K562 (cell line): ENCODE data around the gene TENM4. TPM values are rescaled to one million over a fixed set of nuclear protein-coding genes. Genes with fewer than 3 reads are reported as not detected.

Source experiments
- ATAC-seq: fragments of 200-7000 bp; cut with Tn5 transposase; 3 replicates; pipeline ENCODE4 v1.9.1; 2020; ENCODE audit warnings: moderate library complexity
- BruUV-seq: library from RNA; stranded (reverse); fragments of 400-500 nt; replicated peaks from 2 replicates; lab custom pipeline; 2021; lab: Mats Ljungman, UMichigan
- CTCF ChIA-PET: fragments of 300-600 bp; formaldehyde crosslinking; extraction: SDS; loops from one replicate; lab custom pipeline; 2021; ENCODE audit warnings: low intra/inter-chr PET ratio; lab: Yijun Ruan, JAX
- POLR2A ChIA-PET: fragments of 300-600, 350-650 bp; sonication (Branson Sonifier 250); formaldehyde crosslinking; extraction: SDS; loops from one replicate; lab custom pipeline; 2021; ENCODE audit warnings: antibody characterized with exemption, inconsistent platforms; lab: Yijun Ruan, JAX
- DNase-seq, 4 experiments: peaks; one replicate each; pipeline versions ENCODE4 v3.0.0 to v3.0.0-alpha.2; 2011 to 2018; ENCODE audit warnings: low spot score in 3 of 4, mixed read lengths in 3 of 4; ENCODE audit errors: extremely low read depth in 1 of 4
- FAIRE-seq: peaks from 2 replicates; lab custom pipeline; 2011; peaks lifted over from hg19 to GRCh38; lab: Jason Lieb, UNC
- H2AFZ ChIP-seq: 2 replicates; pipeline ENCODE4 v1.6.0; 2011; ENCODE audit warnings: low read depth, low read length, control low read depth, inconsistent platforms
- H3K27ac ChIP-seq: fragments of 200-600 bp; 3 replicates; pipeline ENCODE4 v1.8.0; 2011; ENCODE audit warnings: low read depth, mild to moderate bottlenecking, control low read depth, inconsistent platforms, low read length, moderate library complexity, mixed read lengths; ENCODE audit errors: extremely low read depth
- H3K27me3 ChIP-seq, 2 experiments: fragments of 300-600 bp in 1 of 2; 2 replicates in 1 of 2; 3 replicates in 1 of 2; pipeline versions ENCODE4 v1.6.0 to v1.8.0; 2011; ENCODE audit warnings: inconsistent platforms in 2 of 2, low read length in 2 of 2, mild to moderate bottlenecking in 1 of 2, mixed read lengths in 1 of 2, moderate library complexity in 1 of 2; ENCODE audit not compliant: control insufficient read depth in 2 of 2, insufficient read depth in 2 of 2
- H3K36me3 ChIP-seq: fragments of 300-600 bp; 3 replicates; pipeline ENCODE4 v1.8.0; 2011; ENCODE audit warnings: mild to moderate bottlenecking, low read length, inconsistent platforms; ENCODE audit not compliant: control insufficient read depth, insufficient read depth
- H3K4me1 ChIP-seq, 2 experiments: fragments of 200-600 bp in 1 of 2; replicated peaks in 1 of 2; 2 replicates in 1 of 2; 3 replicates in 1 of 2; pipeline versions ENCODE4 v1.5.1 to v1.8.0; 2011; ENCODE audit warnings: inconsistent platforms in 2 of 2, low read length in 2 of 2, mild to moderate bottlenecking in 1 of 2, mixed read lengths in 1 of 2, moderate library complexity in 1 of 2; ENCODE audit not compliant: control insufficient read depth in 2 of 2, insufficient read depth in 2 of 2
- H3K4me2 ChIP-seq: 2 replicates; pipeline ENCODE4 v1.6.1; 2011; ENCODE audit warnings: low read length, control low read depth, inconsistent platforms, mixed read lengths; ENCODE audit not compliant: insufficient read depth
- H3K4me3 ChIP-seq: fragments of 200-600 bp; sonication (generic), shearing (Covaris generic); 2 replicates; pipeline ENCODE4 v1.5.1; 2016; ENCODE audit warnings: control low read depth, inconsistent platforms
- H3K79me2 ChIP-seq: fragments of 200-600 bp; 3 replicates; pipeline ENCODE4 v1.8.0; 2011; ENCODE audit warnings: low read length, inconsistent platforms; ENCODE audit not compliant: control insufficient read depth, insufficient read depth
- H3K9ac ChIP-seq, 2 experiments: 2 replicates each; pipeline versions ENCODE4 v1.6.0 to v1.6.1; 2011; ENCODE audit warnings: low read depth in 2 of 2, low read length in 2 of 2, control low read depth in 1 of 2, inconsistent platforms in 1 of 2, mild to moderate bottlenecking in 1 of 2, mixed read lengths in 1 of 2; ENCODE audit not compliant: insufficient read depth in 1 of 2
- H3K9me1 ChIP-seq: one replicate; pipeline ENCODE4 v1.6.0; 2011; ENCODE audit warnings: inconsistent platforms, mild to moderate bottlenecking, low read length, moderate library complexity; ENCODE audit not compliant: control insufficient read depth, insufficient read depth
- H3K9me3 ChIP-seq: replicated peaks from 2 replicates; pipeline ENCODE4 v1.5.1; 2011; ENCODE audit warnings: low read depth, low read length, inconsistent platforms; ENCODE audit not compliant: control insufficient read depth, insufficient read depth
- H4K20me1 ChIP-seq: replicated peaks from 2 replicates; pipeline ENCODE4 v1.6.1; 2011; ENCODE audit warnings: low read length, inconsistent platforms, mixed read lengths; ENCODE audit not compliant: control insufficient read depth, insufficient read depth
- ATF7 ChIP-seq: fragments of 450-650 bp; IDR thresholded peaks from 2 replicates; pipeline ENCODE4 v1.7.1; 2014; ENCODE audit warnings: mild to moderate bottlenecking, moderate library complexity
- ETS1 ChIP-seq: conservative IDR thresholded peaks from 2 replicates; pipeline ENCODE4 v1.6.1; 2011; ENCODE audit warnings: low read depth, mild to moderate bottlenecking, low read length; ENCODE audit not compliant: control insufficient read depth
- GTF2E2 ChIP-seq: fragments of 200-800 bp; sonication (Bioruptor generic); IDR thresholded peaks from 2 replicates; pipeline ENCODE4 v1.6.1; 2016; ENCODE audit warnings: missing genetic modification characterization, missing compliant biosample characterization
- GTF2F1 ChIP-seq: IDR thresholded peaks from 2 replicates; pipeline ENCODE4 v1.6.1; 2011; ENCODE audit warnings: low read depth, low read length, improper control_type of control experiment
- SIN3A ChIP-seq, 2 experiments: fragments of 150-350 bp in 1 of 2; IDR thresholded peaks; 2 replicates each; pipeline ENCODE4 v1.6.1; 2011 to 2016; ENCODE audit warnings: borderline replicate concordance in 2 of 2, low read depth in 2 of 2, low read length in 2 of 2, mild to moderate bottlenecking in 2 of 2, moderate library complexity in 2 of 2; ENCODE audit not compliant: control insufficient read depth in 1 of 2
- ZFP1 ChIP-seq: fragments of 450-650 bp; formaldehyde crosslinking; IDR thresholded peaks from 2 replicates; pipeline ENCODE4 v1.4.0; 2020; ENCODE audit warnings: mild to moderate bottlenecking, mixed read lengths
- ZNF124 ChIP-seq: sonication (generic); formaldehyde crosslinking; IDR thresholded peaks from 2 replicates; pipeline ENCODE4 v1.8.1; 2022; ENCODE audit warnings: missing genetic modification reagents
- WGBS: fragments of 100-300 bp; shearing (Covaris generic); methylation state at CpG from one replicate; pipeline ENCODE4 v1.1.6; 2016; ENCODE audit warnings: low coverage, mixed read lengths; ENCODE audit not compliant: insufficient coverage; ENCODE audit errors: missing lambda C conversion rate; 5-methylcytosine and 5-hydroxymethylcytosine counted together
- in situ Hi-C: fragments of 300-500 bp; cut with MboI; formaldehyde crosslinking; loops from 4 replicates; pipeline ENCODE4 v1.15.0; 2018; ENCODE audit warnings: inconsistent platforms, mixed read lengths
- intact Hi-C: fragments of 100-400 bp; cut with micrococcal nuclease; formaldehyde crosslinking; loops from 2 replicates; pipeline ENCODE4 v1.14.2; 2022
- polyA plus RNA-seq, 8 experiments: library from polyadenylated mRNA; depleted of rRNA in 4 of 8; stranded (reverse) in 5 of 8; unstranded in 3 of 8; fragments of >200 nt; fragmentation: Nextera tagmentation in 2 of 8; fragmentation: Illumina TruSeq in 1 of 8; extraction: Ambion mirVana in 2 of 8; extraction: Trizol in 1 of 8; gene quantifications; 2 replicates each; pipeline versions ENCODE4 v1.2.1 to v1.2.3, GENCODE V29; 2011 to 2014; ENCODE audit warnings: inconsistent platforms in 1 of 8, missing spikeins in 1 of 8
- total RNA-seq, 7 experiments: library from RNA; depleted of rRNA in 6 of 7; stranded (reverse); fragments of >200 nt in 6 of 7; fragmentation: Illumina TruSeq in 2 of 7; extraction: Trizol in 2 of 7; gene quantifications; 2 replicates each; pipeline versions ENCODE4 v1.2.1 to v1.2.3, GENCODE V29; 2011 to 2021; ENCODE audit warnings: low replicate concordance in 1 of 7

The TENM4 gene
- total and polyA plus RNA-seq, 9 of the 15 experiments (the other 6 are each of a cell fraction or from before 2014, with no cell fraction given), result 0.16 TPM; not detected in 8

DNA sequence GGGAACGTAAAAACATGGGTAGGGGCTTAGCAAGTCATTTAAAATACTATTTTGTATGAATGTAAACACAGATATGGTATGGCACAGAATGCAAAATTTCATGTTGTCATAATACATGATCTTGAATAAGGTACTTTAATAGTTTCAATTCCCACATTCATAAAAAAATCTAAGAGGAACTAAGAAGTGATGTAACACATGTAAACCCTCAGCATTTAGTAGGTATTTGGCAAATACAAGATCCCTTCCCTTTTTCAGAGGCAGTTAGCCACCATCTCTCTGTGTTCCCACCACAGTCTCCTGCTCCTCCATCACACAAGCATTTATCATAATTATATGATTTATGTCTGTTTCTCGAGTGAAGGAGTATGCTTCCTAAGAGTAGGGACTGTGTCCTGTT lies 251.8 kb downstream of the TENM4 start:
- no peaks in the 10 kb centered on the region for H3K79me2 ChIP-seq
- no peak for DNase-seq
- no peak overlapping the region for H3K4me2 ChIP-seq
- H3K27me3 ChIP-seq, result no peaks in the 10 kb centered on the region; a peak in 2 of 5 replicates
- ChIA-PET CTCF (no interaction called here), POLR2A (no interaction called here)
- FAIRE-seq, result no peak
- in situ Hi-C loops, result no loop called here
- no peaks in the 10 kb centered on the region for H3K4me1 ChIP-seq
- no peak overlapping the region for H2AFZ ChIP-seq
- intact Hi-C loops, result no loop called here
- no peak overlapping the region for H3K9ac ChIP-seq
- no peaks in the 10 kb centered on the region for H3K9me3 ChIP-seq
- BruUV-seq, result no TSS peak
- H3K36me3 ChIP-seq, result no peaks in the 10 kb centered on the region
- H4K20me1 ChIP-seq, result no peaks in the 10 kb centered on the region
- ATAC-seq, result no peak
- H3K9me1 ChIP-seq, result no peaks in the 10 kb centered on the region
- WGBS, result 0% methylated on average over 2 of the region's 2 CpGs
- H3K27ac ChIP-seq, result no peak overlapping the region
- no peak overlapping the region for H3K4me3 ChIP-seq
- no peak for TF ChIP-seq ETS1
- no peak for TF ChIP-seq SIN3A (IDR thresholded peaks at IDR 0.05; ENCODE audit: borderline replicate concordance in 2 of 2, control insufficient read depth in 1 of 2, low read depth in 2 of 2, low read length in 2 of 2)
- no peak for TF ChIP-seq GTF2F1
- TF ChIP-seq ZNF124 (CRISPR knock-in tag), result no peak
- no peak for TF ChIP-seq GTF2E2
- TF ChIP-seq ATF7, result no peak
- TF ChIP-seq ZFP1 (CRISPR knock-in tag), result no peak
